ENCODE measurements around the gene BRS3. TPM values are rescaled to one million over a fixed set of nuclear protein-coding genes. Genes with fewer than 3 reads are reported as not detected.

Gene BRS3
- total and polyA plus RNA-seq, 2 experiments from 2014 or later = not detected

DNA sequence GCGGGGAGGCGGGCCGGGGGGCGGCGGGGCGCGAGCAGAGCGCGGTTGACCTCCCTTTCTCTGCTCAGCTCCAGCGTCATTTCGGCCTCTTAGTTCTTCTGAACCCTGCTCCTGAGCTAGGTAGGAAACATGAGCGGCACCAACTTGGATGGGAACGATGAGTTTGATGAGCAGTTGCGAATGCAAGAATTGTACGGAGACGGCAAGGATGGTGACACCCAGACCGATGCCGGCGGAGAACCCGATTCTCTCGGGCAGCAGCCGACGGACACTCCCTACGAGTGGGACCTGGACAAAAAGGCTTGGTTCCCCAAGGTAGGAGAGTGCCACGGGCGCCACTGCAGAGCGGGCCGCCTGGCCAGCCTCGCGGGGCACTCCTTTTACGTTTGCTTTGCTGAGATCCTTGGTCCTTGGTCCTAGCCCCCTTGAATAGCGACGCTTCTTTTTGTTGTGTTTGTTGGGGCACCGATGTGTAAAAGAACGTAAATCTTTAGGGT lies 9.9 kb downstream of the BRS3 start, which contains the start of gene HTATSF1:
TSS of gene HTATSF1 (plus strand) at position 37 of the 497 bp plus-strand sequence. CDS start at position 130, 93 bp downstream.
- no peak for TF ChIP-seq EZH2 (IDR thresholded peaks at IDR 0.05; ENCODE audit: insufficient read depth, poor library complexity, severe bottlenecking)
- Histone ChIP-seq H3K4me2 (ENCODE audit: unreplicated experiment) (peak within 1 kb of the TSS; percentile 93), H3K27ac (peak within 1 kb of the TSS; percentile 94), H3K4me3 (peak within 1 kb of the TSS; percentile 96), H3K27me3 (replicated peaks; ENCODE audit: insufficient read depth) (no peaks in the 10 kb centered on the region), H4K20me1 (ENCODE audit: insufficient read depth) (no peaks in the 10 kb centered on the region), H3K36me3 (ENCODE audit: low read depth) (peaks cover 19% of the 10 kb centered on the region; the same call in 1 of the 2 replicates), H3K9me2 (ENCODE audit: insufficient read depth) (no peaks in the 10 kb centered on the region), H3K9ac (peak within 1 kb of the TSS; percentile 94), H3F3A (ENCODE audit: insufficient read depth) (peaks cover 9% of the 10 kb centered on the region; the same call in 1 of the 2 replicates), H3K9me3 (ENCODE audit: low read depth) (no peaks in the 10 kb centered on the region), H2AFZ (peak within 1 kb of the TSS; percentile 98), H3K4me1 (ENCODE audit: insufficient read depth) (peaks cover 13% of the 10 kb centered on the region), H3K79me2 (ENCODE audit: insufficient read depth) (peaks cover 27% of the 10 kb centered on the region)
- WGBS, 2 experiments (ENCODE audit: low coverage in 1 of 2, low lambda C conversion rate in 2 of 2, missing lambda C conversion rate in 2 of 2) = 0 to 3% methylated on average over 24 to 27 of the region's 35 CpGs
- DNase-seq = no peak
- in situ Hi-C loops (cut with MboI) = no loop called here

DNA sequence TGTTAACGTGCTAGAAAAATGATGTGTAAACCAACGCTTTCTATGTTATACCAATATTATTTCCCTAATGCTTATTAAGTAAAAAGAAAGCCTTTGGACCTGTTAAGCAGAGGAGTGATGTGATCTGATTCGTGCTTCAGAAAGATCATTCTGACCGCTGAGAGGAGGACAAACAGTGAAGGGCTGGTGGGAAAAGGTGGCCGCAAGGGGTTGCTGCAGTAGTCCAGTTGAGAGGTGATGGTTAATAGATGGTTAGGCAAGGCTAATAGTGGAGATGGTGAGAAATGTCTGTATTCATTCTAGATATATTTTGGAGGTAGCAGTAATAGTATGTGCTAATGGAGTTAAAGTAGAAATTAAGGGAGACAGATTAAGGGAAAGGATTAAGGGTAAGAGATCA lies 31.3 kb downstream of the BRS3 start:
- H3K9me3 ChIP-seq (ENCODE audit: low read depth) = no peaks in the 10 kb centered on the region
- H3K36me3 ChIP-seq (ENCODE audit: low read depth) = no peaks in the 10 kb centered on the region
- TF ChIP-seq EZH2phosphoT487 (IDR thresholded peaks at IDR 0.05; ENCODE audit: insufficient read depth, low read depth) (no peak), EZH2 (IDR thresholded peaks at IDR 0.05; ENCODE audit: insufficient read depth, poor library complexity, severe bottlenecking) (no peak)
- no peaks in the 10 kb centered on the region for H3K79me2 ChIP-seq (ENCODE audit: insufficient read depth)
- no peaks in the 10 kb centered on the region for H3K9me2 ChIP-seq (ENCODE audit: insufficient read depth)
- H3K27me3 ChIP-seq (replicated peaks; ENCODE audit: insufficient read depth) = no peaks in the 10 kb centered on the region
- H3K4me1 ChIP-seq (ENCODE audit: insufficient read depth) = no peaks in the 10 kb centered on the region
- no peak for DNase-seq
- H3K4me3 ChIP-seq = no peak overlapping the region
- H4K20me1 ChIP-seq (ENCODE audit: insufficient read depth) = no peaks in the 10 kb centered on the region
- H3K27ac ChIP-seq = no peak overlapping the region
- 63 to 67% methylated on average over 5 of the region's 5 CpGs for WGBS, 2 experiments (ENCODE audit: low coverage in 1 of 2, low lambda C conversion rate in 2 of 2, missing lambda C conversion rate in 2 of 2)
- no peak overlapping the region for H3K9ac ChIP-seq
- no peaks in the 10 kb centered on the region for H3F3A ChIP-seq (ENCODE audit: insufficient read depth)
- no peak overlapping the region for H2AFZ ChIP-seq
- in situ Hi-C loops (cut with MboI) = no loop called here
- H3K4me2 ChIP-seq (ENCODE audit: unreplicated experiment) = no peak overlapping the region

DNA sequence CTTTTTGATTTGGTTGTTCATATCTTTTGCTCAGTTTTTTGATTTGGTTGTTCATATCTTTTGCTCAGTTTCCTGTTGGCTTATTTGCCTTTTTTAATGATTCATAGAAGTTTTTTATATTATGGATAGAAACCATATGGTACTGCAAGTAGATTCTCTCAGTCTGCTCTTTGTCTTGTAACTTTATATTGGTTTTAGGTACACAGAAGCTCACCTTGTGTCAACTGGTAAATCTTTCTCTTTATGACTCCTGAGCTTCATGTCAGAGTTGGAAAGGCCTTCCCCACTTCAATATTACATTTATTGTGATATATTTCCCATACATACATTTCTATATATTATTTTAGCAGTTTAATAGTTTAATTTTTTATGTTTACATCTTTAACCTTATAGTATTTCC lies 36.0 kb downstream of the BRS3 start:
- Histone ChIP-seq H3K9me2 (ENCODE audit: insufficient read depth) (no peaks in the 10 kb centered on the region), H3K9ac (no peak overlapping the region), H3K4me1 (ENCODE audit: insufficient read depth) (peaks cover 7% of the 10 kb centered on the region), H3K27me3 (replicated peaks; ENCODE audit: insufficient read depth) (no peaks in the 10 kb centered on the region), H2AFZ (no peak overlapping the region), H3K4me3 (no peak overlapping the region), H3K4me2 (ENCODE audit: unreplicated experiment) (no peak overlapping the region), H3F3A (ENCODE audit: insufficient read depth) (no peaks in the 10 kb centered on the region), H3K27ac (no peak overlapping the region), H3K36me3 (ENCODE audit: low read depth) (no peaks in the 10 kb centered on the region), H3K79me2 (ENCODE audit: insufficient read depth) (no peaks in the 10 kb centered on the region), H4K20me1 (ENCODE audit: insufficient read depth) (no peaks in the 10 kb centered on the region), H3K9me3 (ENCODE audit: low read depth) (no peaks in the 10 kb centered on the region)
- no peak for DNase-seq
- TF ChIP-seq EZH2phosphoT487 (IDR thresholded peaks at IDR 0.05; ENCODE audit: insufficient read depth, low read depth) (no peak), EZH2 (IDR thresholded peaks at IDR 0.05; ENCODE audit: insufficient read depth, poor library complexity, severe bottlenecking) (no peak)
- in situ Hi-C loops (cut with MboI) = no loop called here

DNA sequence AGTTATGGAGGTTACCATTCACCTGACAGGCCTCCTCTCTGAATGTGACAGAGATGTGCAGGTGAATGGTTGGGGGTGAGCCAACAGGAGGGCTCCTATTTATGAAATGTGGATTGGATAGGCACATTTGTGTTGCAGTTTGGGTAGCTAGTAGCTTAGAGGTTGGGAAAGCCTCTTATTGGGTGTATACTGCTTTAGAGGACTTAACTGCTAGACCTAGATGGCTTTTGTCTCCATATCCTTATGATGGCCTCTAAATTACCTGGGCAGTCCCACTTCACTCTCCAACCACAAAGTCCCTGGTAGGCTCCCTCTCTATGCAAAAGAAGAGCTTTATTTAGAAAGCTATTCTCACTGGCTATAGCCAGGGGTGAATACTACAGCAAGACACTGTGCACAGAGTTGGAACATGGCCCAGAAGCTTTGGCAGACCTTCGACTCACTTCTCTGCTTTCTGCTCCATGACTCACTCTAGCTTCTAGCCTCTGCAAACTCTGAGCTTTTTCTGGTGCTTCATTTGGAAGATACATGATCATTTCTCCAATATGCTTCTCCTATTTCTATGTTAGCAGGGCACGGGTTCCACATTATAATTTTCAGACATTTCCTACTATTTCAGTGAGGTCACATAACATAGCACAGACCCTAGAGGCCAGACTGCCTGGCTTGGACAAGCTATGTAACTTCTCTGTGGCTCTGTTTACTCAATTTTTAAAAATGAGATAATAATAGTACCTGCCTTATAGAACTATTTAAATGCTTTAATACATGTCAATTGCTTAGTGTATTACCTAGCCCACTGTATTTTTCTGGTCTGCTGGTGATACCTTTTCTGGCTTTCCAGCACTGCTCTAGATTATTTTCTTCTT lies 38.2 kb downstream of the BRS3 start:
- WGBS, 2 experiments (ENCODE audit: low coverage in 1 of 2, low lambda C conversion rate in 2 of 2, missing lambda C conversion rate in 2 of 2) = 0% methylated on average over 2 of the region's 2 CpGs
- no peaks in the 10 kb centered on the region for H3K9me2 ChIP-seq (ENCODE audit: insufficient read depth)
- H4K20me1 ChIP-seq (ENCODE audit: insufficient read depth) = no peaks in the 10 kb centered on the region
- H3K9me3 ChIP-seq (ENCODE audit: low read depth) = no peaks in the 10 kb centered on the region
- peak; percentile 87 for DNase-seq
- no peak overlapping the region for H2AFZ ChIP-seq
- H3K27me3 ChIP-seq (replicated peaks; ENCODE audit: insufficient read depth) = no peaks in the 10 kb centered on the region
- no peak overlapping the region for H3K4me2 ChIP-seq (ENCODE audit: unreplicated experiment)
- H3K79me2 ChIP-seq (ENCODE audit: insufficient read depth) = no peaks in the 10 kb centered on the region
- H3K27ac ChIP-seq = no peak overlapping the region
- in situ Hi-C loops (cut with MboI) = no loop called here
- no peak overlapping the region for H3K9ac ChIP-seq
- H3F3A ChIP-seq (ENCODE audit: insufficient read depth) = no peaks in the 10 kb centered on the region
- H3K4me1 ChIP-seq (ENCODE audit: insufficient read depth) = peaks cover 7% of the 10 kb centered on the region
- H3K36me3 ChIP-seq (ENCODE audit: low read depth) = no peaks in the 10 kb centered on the region
- no peak for TF ChIP-seq EZH2 (IDR thresholded peaks at IDR 0.05; ENCODE audit: insufficient read depth, poor library complexity, severe bottlenecking)
- TF ChIP-seq EZH2phosphoT487 (IDR thresholded peaks at IDR 0.05; ENCODE audit: insufficient read depth, low read depth) = no peak
- no peak overlapping the region for H3K4me3 ChIP-seq
